GM21529 (cell line): ENCODE data around the gene C10orf71.

ENCODE experiments used
- ATAC-seq: cut with Tn5 transposase; IDR thresholded peaks from one replicate; pipeline ENCODE4 v1.9.1; 2021; ENCODE audit not compliant: unreplicated experiment

C10orf71 gene

DNA sequence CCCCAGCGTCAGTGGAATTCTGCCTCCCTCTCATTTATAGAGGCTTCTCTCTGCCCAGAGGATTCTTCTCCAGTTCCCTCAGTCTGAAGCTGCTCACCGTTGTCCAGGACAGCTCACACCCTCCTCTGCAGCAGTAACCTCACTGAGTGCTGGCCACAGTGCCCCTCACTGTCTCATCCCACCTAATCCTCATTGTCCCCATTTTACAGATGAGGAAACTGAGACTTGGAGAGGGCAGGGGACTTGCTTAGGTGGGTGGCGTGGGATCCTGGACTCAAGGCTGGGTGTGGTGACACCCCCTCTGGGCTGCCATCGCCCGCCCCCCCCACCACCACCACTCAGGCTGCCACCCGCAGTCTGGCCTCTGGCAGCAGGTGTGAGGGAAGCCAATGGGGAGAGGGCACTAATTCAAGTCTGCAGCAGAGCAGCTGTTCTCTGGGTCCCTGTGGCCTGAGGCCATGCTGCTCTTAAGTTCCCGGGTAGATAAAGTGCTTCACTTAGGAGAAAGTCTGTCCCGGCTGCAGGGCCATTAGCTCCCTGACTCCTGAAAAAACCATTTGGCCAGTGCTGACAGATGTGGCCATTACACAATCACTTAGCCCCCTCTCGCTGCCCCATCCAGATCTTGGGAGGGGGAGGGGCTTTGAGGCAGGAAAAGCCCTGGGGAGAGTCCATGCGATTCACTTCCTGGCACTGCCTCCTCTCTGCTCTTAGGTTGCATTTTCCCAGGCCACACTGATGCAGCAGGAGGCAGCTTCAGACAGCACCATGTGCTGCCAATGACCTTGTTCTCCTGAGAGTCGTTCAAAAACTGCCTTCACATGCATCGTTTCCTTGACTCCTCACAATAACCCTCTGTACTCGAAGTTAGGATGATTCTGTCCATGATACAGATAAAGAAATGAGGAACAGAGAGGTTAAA is 60.6 kb downstream of the C10orf71 start:
- no peak for ATAC-seq

- ATAC-seq = no peak
Observed at GRCh38 chr10:49360271-49361177, 61.6 kb downstream of the C10orf71 start.

DNA sequence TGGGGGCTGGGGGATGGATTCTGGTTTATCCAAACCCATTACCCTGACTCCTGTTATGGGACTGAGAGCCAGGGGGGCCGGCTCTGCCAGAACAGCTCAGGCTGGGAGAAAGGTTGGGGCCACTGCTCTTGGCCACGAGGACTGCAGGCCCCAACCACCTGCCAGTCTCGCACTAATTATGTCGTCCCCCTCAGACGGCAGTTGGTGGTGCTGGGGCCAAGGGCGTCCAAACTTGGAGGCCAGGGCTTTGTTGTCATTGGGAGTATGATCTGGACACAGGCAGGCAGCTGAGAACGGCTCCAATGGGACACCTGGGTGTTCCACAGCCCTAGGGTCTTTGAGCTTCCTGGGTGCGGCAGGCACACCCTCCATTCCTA is 62.2 kb downstream of the C10orf71 start:
- ATAC-seq = no peak

GRCh38 chr10:49361735-49362568 is 63.0 kb downstream of the C10orf71 start:
- ATAC-seq = no peak

GRCh38 chr10:49362596-49363260 is 63.8 kb downstream of the C10orf71 start:
- peak; percentile 94 for ATAC-seq

DNA sequence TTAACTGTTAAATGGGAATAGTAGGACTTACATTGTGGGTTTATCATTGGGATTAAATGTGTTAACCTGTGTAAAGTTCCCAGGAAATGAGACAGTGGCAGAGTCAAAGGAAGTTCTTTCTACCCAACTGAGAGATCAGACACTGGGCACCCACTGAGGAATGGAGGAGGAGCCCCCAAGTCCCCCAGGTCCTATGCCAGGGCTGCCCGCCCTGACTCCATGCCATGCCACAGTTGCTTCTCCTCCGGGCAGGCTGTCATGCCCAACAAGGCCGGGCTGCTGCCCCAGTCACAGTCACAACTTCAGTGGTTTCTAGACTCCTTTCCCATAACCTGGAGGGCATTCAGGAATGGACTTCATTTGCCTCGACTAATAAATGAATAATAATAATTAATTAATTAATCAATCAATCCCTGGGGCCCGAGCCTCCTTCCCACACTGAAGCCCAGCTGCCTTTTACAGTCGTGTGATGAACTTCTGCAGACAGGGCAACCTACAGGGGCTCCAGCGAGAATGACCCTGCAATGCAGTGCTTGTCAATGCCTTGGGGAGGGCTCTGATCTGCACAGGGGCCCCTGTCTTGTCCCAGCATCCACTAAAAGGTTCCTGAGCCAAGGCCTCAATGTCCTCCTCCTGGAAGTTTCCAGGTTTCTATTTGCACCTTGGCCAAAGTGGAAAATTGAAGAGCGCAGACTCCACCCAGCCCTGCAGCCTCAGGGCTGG is 64.5 kb downstream of the C10orf71 start:
- no peak for ATAC-seq

DNA sequence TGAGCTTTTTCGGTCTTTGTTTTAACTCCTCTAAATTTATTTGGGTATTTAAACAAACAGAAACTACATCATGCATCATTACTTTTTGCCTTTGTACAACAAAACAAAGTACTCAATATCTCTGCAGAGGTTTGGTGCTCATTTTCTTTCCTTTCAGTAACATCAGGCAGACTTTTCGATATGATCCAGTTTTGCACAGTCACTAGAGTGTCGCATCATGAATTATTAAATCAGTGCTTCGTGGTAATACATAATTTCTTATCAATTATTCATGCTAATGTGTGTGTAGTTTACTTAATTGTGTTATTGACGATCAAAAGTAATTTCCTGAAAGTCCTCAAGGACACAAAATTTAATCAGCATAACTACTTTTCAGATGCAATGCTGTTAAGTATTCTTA is 65.1 kb downstream of the C10orf71 start:
- ATAC-seq = no peak

GRCh38 chr10:49364747-49365146 is 65.8 kb downstream of the C10orf71 start:
- no peak for ATAC-seq

GRCh38 chr10:49365275-49365674 is 66.3 kb downstream of the C10orf71 start:
- ATAC-seq = no peak

DNA sequence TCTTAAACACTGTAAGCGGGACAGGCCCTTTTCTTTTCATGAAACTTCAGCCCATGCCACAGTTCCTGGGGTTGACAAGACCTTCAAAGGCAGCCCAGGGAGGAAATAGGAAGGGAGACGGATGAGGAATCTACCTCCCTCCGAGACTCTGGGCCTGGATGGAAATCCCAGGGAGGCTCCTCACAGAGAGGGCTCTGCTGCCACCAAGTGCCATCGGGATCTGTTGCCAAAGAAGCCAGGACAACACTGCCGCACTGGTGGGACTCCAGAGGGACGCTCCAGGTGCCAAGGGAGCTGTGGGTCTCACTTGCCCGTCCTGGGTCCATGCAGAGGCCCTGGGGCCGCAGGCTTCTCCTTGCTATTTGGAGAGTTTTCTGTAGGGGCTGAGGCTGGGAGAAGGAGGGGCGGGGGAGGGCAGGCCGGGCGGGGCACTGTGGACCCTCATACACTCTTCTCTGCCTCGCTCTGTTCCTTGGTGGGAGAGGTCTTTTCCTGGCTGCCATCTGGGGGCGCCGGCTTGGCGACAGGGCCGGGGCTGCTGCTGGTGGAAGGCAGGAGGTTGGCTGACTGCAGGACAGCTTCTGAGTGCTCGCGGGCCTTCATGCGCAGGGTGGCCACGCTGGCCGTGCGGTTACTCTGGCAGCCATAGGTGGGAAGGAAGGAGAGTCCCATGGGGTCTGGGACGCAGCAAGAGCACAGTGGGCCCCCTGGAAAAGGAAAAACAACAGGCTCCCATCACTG is 66.9 kb downstream of the C10orf71 start:
- no peak for ATAC-seq

DNA sequence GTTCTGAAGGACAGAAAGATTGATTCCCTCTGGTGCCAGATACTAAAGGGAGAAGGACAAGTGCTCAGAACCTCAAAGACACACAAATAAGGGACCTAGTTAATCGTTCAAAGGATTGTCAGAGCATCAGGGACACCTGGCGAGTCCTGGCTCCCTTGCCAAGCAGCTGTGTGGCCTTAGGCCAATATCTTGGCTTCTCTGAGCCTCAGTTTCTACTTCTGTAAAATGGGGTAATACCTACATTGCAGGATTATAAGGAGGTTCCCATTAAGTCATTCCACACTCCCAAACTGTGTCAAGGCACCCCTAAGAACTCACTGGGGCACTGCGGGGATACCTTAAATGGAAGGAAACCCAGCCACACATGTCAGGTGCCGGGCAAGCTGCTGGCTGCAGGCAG is 67.5 kb downstream of the C10orf71 start:
- ATAC-seq = no peak

- ATAC-seq = no peak
Observed at GRCh38 chr10:49367600-49367999, 68.6 kb downstream of the C10orf71 start.

GRCh38 chr10:49368256-49368655 is 69.3 kb downstream of the C10orf71 start:
- ATAC-seq = no peak

- no peak for ATAC-seq
Observed at GRCh38 chr10:49369216-49370162, 70.5 kb downstream of the C10orf71 start.

DNA sequence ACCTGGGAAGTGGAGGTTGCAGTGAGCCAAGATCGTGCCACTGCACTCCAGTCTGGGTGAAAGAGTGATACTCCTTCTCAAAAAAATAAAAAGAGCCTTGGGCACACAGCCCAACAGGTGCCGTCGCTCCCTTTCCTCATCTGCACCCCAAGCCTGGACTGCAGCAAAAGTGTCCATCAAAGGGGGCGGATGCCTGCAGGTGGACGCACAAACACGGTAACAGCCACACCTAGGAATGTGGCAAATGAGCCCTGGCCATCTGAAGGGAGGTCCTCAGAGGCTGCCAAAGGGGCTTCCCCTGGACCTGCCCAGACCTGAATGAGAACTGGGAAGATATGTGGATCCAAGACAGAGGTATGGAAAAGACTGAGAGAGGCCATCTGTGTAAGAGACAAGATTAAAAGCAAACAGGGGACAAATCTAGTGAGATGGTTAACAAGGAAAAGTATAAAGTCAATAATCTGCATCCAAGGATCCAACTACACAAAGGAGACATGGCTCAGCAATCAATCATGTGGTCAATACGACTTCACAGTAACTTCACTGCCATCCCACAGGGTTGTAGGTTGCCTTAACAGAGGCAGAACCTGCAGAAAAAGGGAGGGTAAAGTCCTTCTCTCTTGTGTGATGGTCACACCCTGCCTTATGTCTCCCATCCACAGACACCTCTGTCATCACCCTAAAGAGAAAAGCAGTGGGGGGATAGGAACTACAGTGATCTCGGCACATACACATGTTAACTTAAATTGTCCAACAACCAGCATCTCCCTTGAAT is 71.5 kb downstream of the C10orf71 start:
- no peak for ATAC-seq

- no peak for ATAC-seq
Observed at GRCh38 chr10:49371967-49372366, 73.0 kb downstream of the C10orf71 start.

DNA sequence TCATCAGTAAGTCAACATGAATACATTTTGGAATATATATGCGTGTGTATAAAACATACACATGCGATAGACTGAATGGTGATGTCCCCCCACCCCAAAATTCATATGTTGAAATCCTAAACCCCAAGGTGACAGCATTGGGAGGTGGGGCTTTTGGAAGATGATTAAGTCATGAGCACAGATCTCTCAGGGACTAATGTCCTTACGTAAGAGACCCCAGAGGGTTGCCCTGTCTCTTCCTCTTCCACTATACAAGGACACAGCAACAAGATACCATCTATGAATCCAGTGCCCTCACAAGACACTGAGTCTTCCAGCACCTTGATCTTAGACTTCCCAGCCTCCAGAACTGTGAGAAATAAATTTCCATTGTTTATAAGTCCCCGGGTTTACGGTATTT is 74.4 kb downstream of the C10orf71 start:
- no peak for ATAC-seq
